HG03565 (cell line): Measurements from ENCODE around the gene SWT1.

Source experiments
- ATAC-seq: cut with Tn5 transposase; IDR thresholded peaks from one replicate; pipeline ENCODE4 v1.9.1; 2021; ENCODE audit warnings: mild to moderate bottlenecking, moderate library complexity; ENCODE audit not compliant: unreplicated experiment

SWT1 gene, protein sequence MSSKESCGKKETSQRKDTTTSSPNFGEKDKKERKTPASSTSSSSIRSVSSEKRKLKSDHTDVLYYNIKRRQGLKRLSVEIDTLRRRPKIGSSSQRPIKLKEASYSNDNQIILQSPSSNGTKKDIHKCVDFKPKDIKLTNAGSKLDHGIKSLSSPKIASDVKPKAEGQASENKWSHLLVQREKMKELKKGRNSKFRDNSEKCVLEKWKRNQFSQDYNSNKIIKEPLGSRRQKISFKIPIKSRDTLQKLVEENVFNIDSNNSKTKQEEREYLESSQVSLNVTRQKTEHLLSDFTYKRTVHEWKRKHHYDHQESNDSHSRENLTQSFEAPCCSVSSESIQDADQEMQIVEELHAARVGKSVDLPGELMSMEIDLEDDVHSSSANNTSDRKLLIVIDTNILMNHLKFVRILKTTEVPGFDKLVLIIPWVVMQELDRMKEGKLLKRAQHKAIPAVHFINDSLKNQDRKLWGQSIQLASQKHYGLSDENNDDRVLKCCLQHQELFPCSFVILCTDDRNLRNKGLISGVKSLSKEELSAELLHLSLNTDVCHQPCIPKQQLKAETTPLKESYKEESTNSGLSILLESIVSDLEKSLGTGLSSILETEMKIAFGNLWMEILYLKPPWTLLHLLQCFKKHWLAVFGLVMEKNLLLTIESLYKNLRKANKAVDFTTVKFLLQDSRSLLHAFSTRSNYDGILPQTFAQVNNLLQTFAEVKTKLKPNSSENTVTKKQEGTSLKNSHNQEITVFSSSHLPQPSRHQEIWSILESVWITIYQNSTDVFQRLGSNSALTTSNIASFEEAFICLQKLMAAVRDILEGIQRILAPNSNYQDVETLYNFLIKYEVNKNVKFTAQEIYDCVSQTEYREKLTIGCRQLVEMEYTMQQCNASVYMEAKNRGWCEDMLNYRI

DNA sequence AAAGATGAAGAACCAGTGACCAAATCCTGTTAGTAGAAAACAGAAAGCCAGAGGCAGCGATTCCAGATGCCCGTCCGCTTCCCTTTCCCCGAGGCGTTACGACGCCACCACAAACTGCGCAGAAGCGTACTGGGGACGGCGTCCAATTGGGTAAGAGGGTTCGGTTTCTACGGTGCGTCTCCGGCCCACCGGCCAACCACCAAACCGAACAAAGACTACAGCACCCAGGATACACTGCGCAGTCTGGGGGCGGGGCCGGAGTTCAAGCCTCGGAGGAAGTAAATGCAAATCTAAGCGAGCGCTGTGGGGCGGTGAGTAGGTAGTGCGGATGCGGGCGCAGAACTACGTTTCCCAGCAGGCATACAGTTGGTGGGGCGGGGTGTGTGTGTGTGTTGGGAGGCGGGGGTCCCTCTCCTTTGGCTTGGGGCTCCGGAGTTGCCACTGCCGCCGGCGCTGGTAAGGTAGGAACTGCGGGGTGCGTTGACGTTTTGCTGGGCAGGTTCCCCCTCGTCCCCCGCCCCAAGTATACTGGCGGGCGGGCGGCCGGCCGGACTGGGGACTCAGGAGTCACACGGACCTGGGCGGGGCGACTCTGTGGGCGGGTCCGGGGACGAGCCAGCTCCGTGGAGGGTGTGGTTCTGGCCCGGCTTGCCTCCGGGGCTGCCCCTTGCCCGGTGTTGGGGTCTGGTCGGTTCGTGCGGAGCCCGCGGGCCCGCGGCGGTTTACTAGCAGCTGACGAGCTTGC is at the start of gene SWT1, which contains the start of gene TRMT1L:
SWT1 (plus strand) TSS at position 314 of the 745 bp plus-strand sequence. CDS start 3,675 bp downstream, outside the sequence.
TRMT1L (minus strand) TSS at position 100 of the 745 bp plus-strand sequence. CDS start 241 bp downstream, outside the sequence.
- ATAC-seq, result peak; percentile 86

DNA sequence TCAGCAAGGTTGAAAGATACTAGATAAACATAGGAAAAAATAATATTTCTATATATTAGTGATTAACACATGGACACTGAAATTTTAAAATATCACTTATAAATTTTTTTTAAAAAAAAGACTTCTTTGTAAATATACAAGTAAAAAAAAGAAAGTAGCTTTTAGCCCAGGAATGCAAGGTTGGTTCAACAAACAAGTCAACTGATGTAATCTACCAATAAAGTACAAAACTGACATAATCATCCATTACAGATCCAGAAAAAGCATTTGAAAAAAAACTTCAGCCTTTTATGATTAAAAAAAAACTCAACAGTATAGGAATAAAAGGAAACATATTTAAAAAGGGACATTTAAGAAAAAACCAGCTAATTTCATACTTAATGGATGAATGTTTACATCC is 48.6 kb upstream of the SWT1 start:
- no peak for ATAC-seq

DNA sequence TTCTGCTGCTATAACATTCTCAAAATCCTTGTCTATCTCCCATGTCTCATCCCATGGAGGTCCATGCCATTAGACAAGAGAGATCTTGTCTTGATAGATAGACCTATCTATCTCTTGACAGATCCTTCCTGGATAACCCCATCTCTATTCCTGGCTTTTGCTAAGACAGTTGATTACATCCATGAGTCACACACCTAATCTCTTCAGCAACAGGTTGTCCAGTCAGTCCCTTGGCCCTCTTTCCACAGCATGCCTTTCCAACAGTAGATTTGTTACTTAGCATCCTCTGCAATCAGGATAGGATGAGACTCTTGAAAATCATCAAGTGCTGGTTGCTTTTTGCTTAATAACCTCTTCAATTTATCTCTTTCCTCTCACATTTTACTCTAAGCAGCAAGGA is 46.8 kb upstream of the SWT1 start:
- no peak for ATAC-seq

DNA sequence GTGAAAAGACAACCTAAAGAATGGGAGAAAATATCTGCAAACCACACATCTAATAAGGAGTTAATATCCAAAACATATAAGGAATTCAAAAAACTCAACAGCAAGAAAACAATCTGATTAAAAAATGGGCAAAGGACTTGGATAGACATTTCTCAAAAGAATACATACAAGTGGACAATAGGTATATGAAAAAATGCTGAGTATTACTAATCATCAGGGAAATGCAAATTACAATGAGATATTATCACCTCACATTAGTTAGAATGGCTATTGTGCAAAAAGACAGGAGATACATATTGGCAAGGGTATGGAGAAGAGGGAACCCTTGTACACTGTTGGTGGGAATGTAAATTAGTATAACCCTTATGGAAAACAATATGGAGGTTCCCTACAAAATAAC is 45.1 kb upstream of the SWT1 start:
- ATAC-seq, result no peak

GRCh38 chr1:185112356-185112755 is 44.6 kb upstream of the SWT1 start:
- ATAC-seq, result no peak

- no peak for ATAC-seq
These were observed 27.3 kb upstream of the SWT1 start for GRCh38 chr1:185129708-185130107.

DNA sequence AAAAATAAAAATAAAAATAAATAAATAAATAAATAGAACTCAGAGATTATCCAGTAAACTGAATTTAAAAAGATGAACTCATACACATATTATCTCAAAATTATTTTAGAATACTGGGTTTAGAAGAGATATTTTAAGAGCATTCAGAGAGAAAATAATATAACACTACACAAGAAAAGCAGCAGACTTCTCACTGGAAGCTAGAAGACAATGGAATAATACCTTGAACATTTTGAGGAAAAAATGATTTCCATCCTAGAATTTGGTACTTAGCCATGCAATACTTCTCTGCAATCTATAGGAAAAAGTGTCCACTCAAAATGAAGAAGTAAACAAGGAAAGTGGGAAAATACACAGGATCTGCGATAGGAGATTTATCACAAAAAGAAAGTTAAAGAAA is 24.4 kb upstream of the SWT1 start:
- ATAC-seq, result no peak

GRCh38 chr1:185137896-185138545 is 18.9 kb upstream of the SWT1 start:
- no peak for ATAC-seq

DNA sequence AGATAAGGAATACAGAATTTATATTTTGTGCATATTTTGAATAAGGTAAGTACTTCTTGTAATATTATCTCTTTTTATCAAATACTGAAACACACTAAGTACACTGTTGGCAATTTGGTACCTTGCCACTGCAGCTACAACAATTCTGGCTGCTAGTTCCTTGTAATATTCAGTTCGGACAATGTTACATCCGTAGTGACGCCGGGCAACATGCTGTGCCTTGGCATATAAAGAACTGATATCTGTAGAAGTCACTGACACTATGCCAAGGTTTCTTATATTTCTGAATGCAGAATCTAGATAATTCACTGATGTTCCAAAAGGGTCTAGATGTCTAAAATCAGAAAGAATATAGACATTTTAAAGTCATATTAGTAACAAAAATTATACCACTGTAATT is 17.7 kb upstream of the SWT1 start:
- ATAC-seq, result no peak

DNA sequence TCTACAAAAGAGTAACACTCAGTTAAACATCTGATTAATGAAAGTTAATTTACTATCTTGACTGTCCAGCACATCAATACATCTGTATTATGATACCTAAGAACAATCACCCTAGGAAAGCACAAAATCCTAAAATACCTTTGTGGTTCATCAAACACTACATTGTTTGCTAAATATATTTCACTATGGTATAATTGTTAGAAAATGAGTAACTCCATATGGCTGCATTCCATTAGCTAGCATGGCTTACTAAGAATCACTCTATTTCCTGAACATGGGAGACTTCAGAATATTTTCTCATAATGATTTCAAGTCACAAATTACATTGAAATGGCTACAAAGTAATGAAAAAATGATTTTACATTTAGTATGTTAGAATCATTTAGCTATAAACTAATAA is 12.7 kb upstream of the SWT1 start:
- ATAC-seq, result no peak

GRCh38 chr1:185151215-185151614 is 5.8 kb upstream of the SWT1 start:
- ATAC-seq, result no peak

DNA sequence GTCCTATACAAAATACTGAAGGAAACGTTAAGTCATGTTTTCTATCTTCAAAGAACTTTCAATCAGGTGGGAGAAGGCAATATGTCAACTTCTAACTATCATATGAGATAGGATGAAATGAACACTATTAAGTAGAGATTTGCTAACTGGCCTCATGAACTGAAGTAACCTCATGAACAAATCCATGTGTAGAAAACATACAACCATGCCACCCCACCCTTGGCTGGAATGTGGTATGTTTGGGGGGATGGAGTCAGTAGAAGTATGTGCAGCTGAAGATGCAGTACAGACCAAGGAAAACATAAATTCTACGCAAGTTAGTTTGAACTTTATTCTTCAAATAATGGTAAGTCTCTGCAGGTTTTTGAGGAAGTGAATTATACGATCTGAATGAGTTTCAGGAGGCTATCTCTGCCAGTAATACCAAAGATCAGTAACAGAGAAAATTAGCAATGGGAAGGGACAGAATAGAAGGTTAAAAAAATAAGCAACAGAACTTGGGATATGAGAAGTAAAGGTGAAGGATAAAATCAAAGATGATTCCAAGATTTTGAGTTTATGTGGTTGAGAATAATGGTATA is 4.7 kb upstream of the SWT1 start:
- no peak for ATAC-seq

GRCh38 chr1:185154912-185155513 is 2.0 kb upstream of the SWT1 start:
- no peak for ATAC-seq

GRCh38 chr1:185155600-185156287 is 1.2 kb upstream of the SWT1 start:
- no peak for ATAC-seq

DNA sequence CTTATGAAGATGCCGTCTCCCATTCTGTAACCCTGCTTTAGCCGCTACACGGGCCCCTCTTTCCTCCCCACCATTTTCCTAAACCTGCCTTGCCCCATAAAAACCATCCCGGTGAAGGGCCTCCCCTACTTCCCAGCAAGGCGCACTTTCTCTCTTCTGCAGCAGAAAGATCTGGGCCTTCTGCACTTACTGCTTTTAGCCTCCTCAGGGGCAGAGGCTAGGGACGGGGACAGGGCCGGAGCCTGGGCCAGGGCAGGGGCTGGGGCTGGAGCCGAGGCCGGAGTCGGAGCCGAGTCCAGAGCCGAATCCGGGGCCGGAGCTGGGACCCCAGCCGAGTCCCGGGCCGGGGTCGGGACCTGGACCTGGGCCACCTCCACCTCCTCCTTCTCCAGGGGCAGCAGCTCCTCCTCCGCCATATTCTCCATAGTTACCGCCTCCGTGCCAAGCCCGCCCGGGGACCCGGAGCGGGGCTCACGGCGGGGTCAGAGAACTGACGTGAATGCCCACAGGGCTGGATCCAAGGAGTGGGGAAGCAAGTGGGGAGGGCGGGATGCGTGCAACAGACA is 596 bp upstream of the SWT1 start:
- ATAC-seq, result peak; percentile 14

DNA sequence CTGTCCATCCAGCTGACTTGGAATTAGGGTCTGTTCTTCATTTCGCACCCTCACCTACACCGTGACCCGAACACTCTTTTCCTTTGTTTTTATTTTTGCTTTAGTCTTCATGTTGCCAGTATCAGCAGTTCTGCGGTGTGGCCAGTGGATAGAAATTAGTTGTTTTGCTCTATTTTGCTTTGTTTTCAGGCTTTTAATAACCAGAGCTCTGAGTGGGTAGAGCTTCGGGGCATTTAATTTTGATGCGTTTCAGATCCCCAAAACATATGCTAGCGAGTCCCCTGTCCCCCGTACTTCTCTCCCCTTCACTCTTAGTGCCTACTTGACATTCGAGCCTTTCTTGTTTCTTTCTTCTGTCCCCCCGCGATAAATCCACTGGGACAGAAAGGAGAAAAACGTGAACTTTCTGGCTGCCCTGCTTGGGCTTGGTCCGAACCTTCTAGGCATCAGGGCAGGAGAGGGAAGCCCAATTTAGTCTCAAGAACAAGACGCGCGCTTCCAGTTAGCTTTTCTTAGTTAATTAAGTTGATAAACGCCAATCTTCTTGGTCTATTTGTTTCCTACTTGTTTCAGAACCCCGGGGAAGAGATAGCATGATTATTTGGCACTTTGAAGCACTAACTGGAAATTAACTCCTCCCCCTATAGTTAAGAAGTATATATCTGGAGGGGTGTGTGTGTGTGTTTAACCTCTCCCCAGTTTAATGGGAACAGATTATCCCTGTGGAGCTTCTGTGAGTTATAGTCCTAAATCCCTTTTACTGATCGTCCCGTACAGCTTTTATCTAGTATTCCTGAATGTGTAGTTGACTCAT is 839 bp downstream of the SWT1 start:
- ATAC-seq, result no peak

DNA sequence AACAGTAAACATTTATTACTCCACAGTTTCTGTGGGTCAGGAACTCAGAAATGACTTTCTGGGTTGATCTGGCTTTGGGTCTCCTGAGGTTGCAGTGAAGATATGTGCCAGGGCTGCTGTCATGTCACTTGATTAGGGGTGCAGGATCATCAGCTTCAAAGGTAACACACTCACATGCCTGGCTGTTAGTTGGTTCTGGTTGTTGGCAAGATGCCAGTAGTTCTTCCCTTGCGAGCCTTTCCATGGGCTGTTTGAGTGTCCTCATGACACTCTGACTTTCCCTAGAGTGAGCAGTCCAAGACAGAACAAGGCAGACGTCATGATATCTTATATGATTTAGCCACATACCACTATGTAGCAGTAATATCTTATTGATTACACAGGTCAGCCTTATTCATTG is 1.8 kb downstream of the SWT1 start:
- ATAC-seq, result no peak

DNA sequence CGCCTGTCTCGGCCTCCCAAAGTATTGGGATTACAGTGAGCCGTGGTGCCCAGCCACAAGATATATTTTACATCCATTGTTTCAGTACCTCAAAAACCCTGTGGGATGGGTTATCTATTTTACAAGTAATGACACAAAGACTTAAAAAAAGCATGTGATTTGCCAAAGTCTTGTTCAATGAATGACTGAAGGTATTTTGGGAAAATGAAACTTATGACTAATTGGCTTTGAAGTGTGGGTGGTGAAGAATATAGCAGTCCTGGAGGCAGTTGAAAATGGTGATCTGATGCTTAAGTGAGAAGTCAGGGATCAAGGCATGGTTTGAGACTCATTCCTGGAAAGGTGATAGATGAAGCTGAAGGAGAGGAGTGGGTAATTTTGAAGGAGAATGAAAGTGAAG is 3.0 kb downstream of the SWT1 start:
- ATAC-seq, result no peak
